Measurements from ENCODE around the gene RBM3.
"Not testable (repeated sequence)": the region's sequence is repeated elsewhere in the genome, so short reads cannot be mapped to it uniquely, and the experiment has no call there.

RBM3 gene

GRCh38 chrX:48574270-48575266 lies at the start of gene RBM3:
Gene RBM3 (plus strand): TSS chrX:48574484. CDS start chrX:48575181, 697 bp downstream.
- peak; percentile 96 for DNase-seq

- DNase-seq: not testable (repeated sequence)
These were observed 48.4 kb upstream of the RBM3 start for GRCh38 chrX:48525853-48526252.

- no peak for DNase-seq
These were observed 43.5 kb upstream of the RBM3 start for GRCh38 chrX:48530736-48531135.

- DNase-seq: peak; percentile 49
These were observed 42.8 kb upstream of the RBM3 start for GRCh38 chrX:48531358-48531959.

- no peak for DNase-seq
These were observed 42.1 kb upstream of the RBM3 start for GRCh38 chrX:48532161-48532560.

- no peak for DNase-seq
These were observed 41.1 kb upstream of the RBM3 start for GRCh38 chrX:48533165-48533564.

GRCh38 chrX:48538641-48539344 lies 35.5 kb upstream of the RBM3 start:
- no peak for DNase-seq

- DNase-seq: peak; percentile 99
These were observed 34.8 kb upstream of the RBM3 start, which contains the start of gene TBC1D25 for GRCh38 chrX:48539345-48540027. Gene TBC1D25 (plus strand): TSS chrX:48539714. CDS start chrX:48539798, 84 bp downstream.

- peak; percentile 79 for DNase-seq
These were observed 34.3 kb upstream of the RBM3 start for GRCh38 chrX:48540028-48540375.

GRCh38 chrX:48540480-48540879 lies 33.8 kb upstream of the RBM3 start:
- peak; percentile 20 for DNase-seq

GRCh38 chrX:48541140-48541814 lies 33.0 kb upstream of the RBM3 start:
- no peak for DNase-seq

GRCh38 chrX:48548871-48549270 lies 25.4 kb upstream of the RBM3 start:
- no peak for DNase-seq

- DNase-seq: not testable (repeated sequence)
These were observed 18.5 kb upstream of the RBM3 start for GRCh38 chrX:48555731-48556325.

- DNase-seq: no peak
These were observed 16.0 kb upstream of the RBM3 start for GRCh38 chrX:48558271-48558670.

GRCh38 chrX:48559636-48560035 lies 14.6 kb upstream of the RBM3 start:
- no peak for DNase-seq

GRCh38 chrX:48560056-48560455 lies 14.2 kb upstream of the RBM3 start:
- no peak for DNase-seq

- no peak for DNase-seq
These were observed 13.6 kb upstream of the RBM3 start for GRCh38 chrX:48560681-48561080.

GRCh38 chrX:48569958-48570357 lies 4.3 kb upstream of the RBM3 start:
- DNase-seq: no peak

GRCh38 chrX:48573690-48574269 lies 504 bp upstream of the RBM3 start:
- no peak for DNase-seq

- no peak for DNase-seq
These were observed 1.4 kb downstream of the RBM3 start for GRCh38 chrX:48575642-48576041.

GRCh38 chrX:48576108-48576507 lies 1.8 kb downstream of the RBM3 start:
- no peak for DNase-seq

All from CD4-positive, alpha-beta T cell treated with Interleukin-17A for 1 hour (primary cell).